GM23338 (cell line): Measurements from ENCODE around the gene ARL4D. TPM values are rescaled to one million over a fixed set of nuclear protein-coding genes. Genes with fewer than 3 reads are reported as not detected.

Experiments
- ATAC-seq: fragments of 200-7000 bp; cut with Tn5 transposase; 3 replicates; pipeline ENCODE4 v1.9.1; 2020
- DNase-seq: peaks from one replicate; pipeline ENCODE4 v3.0.0-alpha.2; 2015; ENCODE audit warnings: low spot score
- H2AFZ ChIP-seq: fragments of 200-600 bp; sonication (generic); 2 replicates; pipeline ENCODE4 v1.8.0; 2016; ENCODE audit warnings: antibody characterized with exemption, mild to moderate bottlenecking, moderate library complexity
- H3F3A ChIP-seq: fragments of 200-600 bp; sonication (generic); replicated peaks from 2 replicates; pipeline ENCODE4 v1.8.0; 2017; ENCODE audit warnings: antibody characterized with exemption, mixed run types, low read depth
- H3K27ac ChIP-seq: fragments of 200-600 bp; sonication (generic); 2 replicates; pipeline ENCODE4 v1.6.1; 2016; ENCODE audit warnings: low read depth
- H3K27me3 ChIP-seq: fragments of 200-600 bp; sonication (generic); 2 replicates; pipeline ENCODE4 v1.8.0; 2016; ENCODE audit warnings: mild to moderate bottlenecking, mixed run types, moderate library complexity; ENCODE audit not compliant: insufficient read depth
- H3K36me3 ChIP-seq: fragments of 200-600 bp; sonication (generic); 2 replicates; pipeline ENCODE4 v1.8.0; 2016; ENCODE audit warnings: mild to moderate bottlenecking; ENCODE audit not compliant: insufficient read depth
- H3K4me1 ChIP-seq: fragments of 200-600 bp; sonication (generic); 2 replicates; pipeline ENCODE4 v1.8.0; 2016; ENCODE audit warnings: mild to moderate bottlenecking, moderate library complexity; ENCODE audit not compliant: insufficient read depth
- H3K4me2 ChIP-seq: fragments of 200-600 bp; sonication (generic); 2 replicates; pipeline ENCODE4 v1.7.1; 2017; ENCODE audit warnings: mixed run types
- H3K4me3 ChIP-seq: fragments of 200-600 bp; sonication (generic); 2 replicates; pipeline ENCODE4 v1.6.1; 2016; ENCODE audit warnings: mixed run types
- H3K79me2 ChIP-seq: fragments of 200-600 bp; sonication (generic); replicated peaks from 2 replicates; pipeline ENCODE4 v1.8.0; 2017; ENCODE audit warnings: mild to moderate bottlenecking; ENCODE audit not compliant: insufficient read depth
- H3K9me2 ChIP-seq: fragments of 200-600 bp; sonication (generic); 2 replicates; pipeline ENCODE4 v1.8.0; 2017; ENCODE audit not compliant: insufficient read depth
- H4K20me1 ChIP-seq: fragments of 200-600 bp; sonication (generic); replicated peaks from 2 replicates; pipeline ENCODE4 v1.8.0; 2017; ENCODE audit warnings: mild to moderate bottlenecking; ENCODE audit not compliant: insufficient read depth
- H3K27ac Mint-ChIP-seq: 2 replicates; pipeline ENCODE4 v1.8.0; 2020; ENCODE audit warnings: inconsistent platforms, mild to moderate bottlenecking, moderate library complexity, mixed read lengths
- H3K27me3 Mint-ChIP-seq: 3 replicates; pipeline ENCODE4 v1.8.0; 2022; ENCODE audit warnings: low read depth, mild to moderate bottlenecking, moderate library complexity, mixed read lengths, inconsistent platforms; ENCODE audit not compliant: insufficient read depth, poor library complexity
- H3K36me3 Mint-ChIP-seq: 3 replicates; pipeline ENCODE4 v1.8.0; 2021; ENCODE audit warnings: low read depth, mild to moderate bottlenecking, inconsistent platforms, moderate library complexity, mixed read lengths
- H3K4me1 Mint-ChIP-seq: 3 replicates; pipeline ENCODE4 v1.8.0; 2020; ENCODE audit warnings: mild to moderate bottlenecking, inconsistent platforms, mixed read lengths
- H3K4me3 Mint-ChIP-seq: 3 replicates; pipeline ENCODE4 v1.8.0; 2021; ENCODE audit warnings: moderate library complexity, mild to moderate bottlenecking, inconsistent platforms, mixed read lengths
- H3K9me3 Mint-ChIP-seq: 3 replicates; pipeline ENCODE4 v1.8.0; 2020; ENCODE audit warnings: moderate library complexity, mild to moderate bottlenecking, inconsistent platforms, mixed read lengths
- ETS1 ChIP-seq: IDR thresholded peaks from 2 replicates; pipeline ENCODE4 v1.6.1; 2016; ENCODE audit warnings: antibody characterized with exemption
- EZH2 ChIP-seq: fragments of 200-600 bp; sonication (generic); IDR thresholded peaks from one replicate; pipeline ENCODE4 v1.8.0; 2017; ENCODE audit warnings: antibody characterized with exemption, mild to moderate bottlenecking, low read depth; ENCODE audit not compliant: unreplicated experiment
- EZH2phosphoT487 ChIP-seq: fragments of 200-600 bp; sonication (generic); IDR thresholded peaks from one replicate; pipeline ENCODE4 v1.8.1; 2018; ENCODE audit warnings: antibody characterized with exemption; ENCODE audit not compliant: unreplicated experiment
- NANOG ChIP-seq: IDR thresholded peaks from 2 replicates; pipeline ENCODE4 v1.6.1; 2016; ENCODE audit warnings: antibody characterized with exemption, borderline replicate concordance
- POLR2AphosphoS5 ChIP-seq: IDR thresholded peaks from 2 replicates; pipeline ENCODE4 v1.6.1; 2016; ENCODE audit warnings: antibody characterized with exemption, low read depth
- STAT1 ChIP-seq: IDR thresholded peaks from one replicate; pipeline ENCODE4 v1.6.1; 2016; ENCODE audit warnings: antibody characterized with exemption; ENCODE audit not compliant: unreplicated experiment
- ZNF462 ChIP-seq: fragments of 250-450 bp; sonication (Bioruptor Pico); IDR thresholded peaks from 2 replicates; pipeline ENCODE4 v1.5.0; 2020; ENCODE audit warnings: mild to moderate bottlenecking, moderate library complexity
- polyA plus RNA-seq: library from polyadenylated mRNA; unstranded; fragments of >200 nt; fragmentation: Nextera tagmentation; extraction: Ambion mirVana; gene quantifications from 2 replicates; pipeline ENCODE4 v1.2.1, GENCODE V29; 2016
- total RNA-seq: library from RNA; depleted of rRNA; stranded (reverse); fragments of >200 nt; shearing (Covaris generic); gene quantifications from 2 replicates; pipeline ENCODE4 v1.2.3, GENCODE V29; 2014
- TF ChIP-seq, protein P1 (sequence below), 2 experiments: fragments of 200-600 bp in 1 of 2; sonication (generic) in 1 of 2; conservative IDR thresholded peaks; 2 replicates each; pipeline versions ENCODE4 v1.5.1 to v1.6.1; 2016 to 2017; ENCODE audit warnings: antibody characterized with exemption in 2 of 2, low read depth in 2 of 2, mild to moderate bottlenecking in 2 of 2, moderate library complexity in 1 of 2

The ARL4D gene
- total and polyA plus RNA-seq, 2 experiments from 2014 or later = 8.7 to 9.5 TPM

DNA sequence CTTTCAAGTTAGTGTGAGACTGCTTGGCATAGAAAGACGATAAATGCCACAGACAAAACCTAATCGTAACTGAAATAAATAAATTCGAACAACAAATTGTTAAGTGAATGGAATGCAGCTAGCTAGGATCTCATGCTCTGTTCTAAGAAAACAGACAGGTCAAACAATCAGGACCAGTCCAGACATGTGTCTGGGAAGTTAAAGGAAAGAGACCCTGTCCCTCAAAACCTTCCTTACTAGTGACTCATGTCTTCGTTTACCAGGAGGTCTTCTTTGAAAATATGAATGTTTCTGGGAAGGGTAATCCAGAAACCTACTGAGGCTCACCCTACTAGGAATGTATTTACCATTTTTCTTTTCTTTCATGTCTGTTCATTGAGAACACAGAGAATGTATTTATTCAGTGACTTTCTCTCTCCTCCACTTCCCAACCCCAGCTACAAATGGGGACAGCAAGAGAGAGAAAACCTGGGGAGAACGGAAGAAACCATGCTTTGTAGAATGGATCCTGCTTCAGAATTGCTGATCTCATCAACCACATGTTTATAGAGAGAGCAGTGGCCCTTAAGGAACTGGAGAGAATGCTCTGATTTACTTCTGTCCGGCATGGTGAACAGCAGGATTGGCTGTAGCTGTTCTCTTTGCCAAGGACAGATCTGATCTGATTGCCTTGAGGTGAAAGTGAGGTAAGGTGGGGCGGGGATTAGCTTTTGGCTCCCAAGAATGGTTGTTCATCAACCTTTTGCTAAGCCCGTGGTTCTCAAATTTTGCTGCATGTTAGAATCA is 45.6 kb downstream of the ARL4D start (continued):
- no peak for TF ChIP-seq ZNF462 (CRISPR knock-in tag)
- no peak for TF ChIP-seq POLR2AphosphoS5
- no peak for TF ChIP-seq EZH2
- no peak for TF ChIP-seq ETS1
- no peak for TF ChIP-seq NANOG
- TF ChIP-seq EZH2phosphoT487 = no peak

DNA sequence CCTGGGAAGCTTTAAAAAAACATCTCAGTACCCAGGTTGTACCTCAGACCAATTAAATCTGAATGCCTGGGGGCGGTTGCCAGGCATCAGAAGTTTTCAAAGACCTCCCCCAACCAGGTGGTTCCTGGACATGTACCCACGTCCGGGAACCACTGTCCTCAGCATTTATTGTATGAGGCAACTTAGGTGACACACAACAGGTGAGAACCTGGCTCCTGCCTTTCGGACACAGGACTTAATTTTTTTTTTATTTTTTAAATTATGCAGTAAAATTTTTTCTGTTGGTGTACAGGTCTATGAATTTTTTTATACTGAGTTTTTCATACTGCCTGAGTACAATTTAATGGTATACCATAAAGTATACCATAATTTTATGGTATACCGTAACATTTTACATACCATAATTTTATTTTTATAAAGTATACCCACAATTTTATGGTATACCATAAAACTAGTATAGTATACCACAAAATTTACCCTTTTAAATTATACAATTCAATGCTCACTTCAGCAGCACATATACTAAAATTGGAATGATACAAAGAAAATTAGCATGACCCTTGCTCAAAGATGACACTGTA is 46.3 kb downstream of the ARL4D start:
- Histone ChIP-seq H3K27me3 (no peaks in the 10 kb centered on the region), H3K9me2 (no peaks in the 10 kb centered on the region), H3K4me2 (no peak overlapping the region), H3F3A (no peaks in the 10 kb centered on the region), H2AFZ (peak overlapping the region; percentile 48; the same call in 1 of the 2 replicates), H3K4me3 (no peak overlapping the region), H3K27ac (no peak overlapping the region), H3K4me1 (no peaks in the 10 kb centered on the region), H3K79me2 (no peaks in the 10 kb centered on the region), H3K36me3 (no peaks in the 10 kb centered on the region), H4K20me1 (no peaks in the 10 kb centered on the region)
- H3K27ac Mint-ChIP-seq = no peak overlapping the region
- H3K27me3 Mint-ChIP-seq = peaks cover 2% of the 10 kb centered on the region
- DNase-seq (no peak), ATAC-seq (no peak)
- H3K4me1 Mint-ChIP-seq = no peaks in the 10 kb centered on the region
- H3K9me3 Mint-ChIP-seq = no peaks in the 10 kb centered on the region; the same call in 1 of the 3 replicates
- no peak overlapping the region for H3K4me3 Mint-ChIP-seq
- H3K36me3 Mint-ChIP-seq = no peaks in the 10 kb centered on the region
- TF ChIP-seq STAT1 (no peak), ETS1 (no peak), EZH2phosphoT487 (no peak), EZH2 (no peak)
- TF ChIP-seq, protein P1, sequence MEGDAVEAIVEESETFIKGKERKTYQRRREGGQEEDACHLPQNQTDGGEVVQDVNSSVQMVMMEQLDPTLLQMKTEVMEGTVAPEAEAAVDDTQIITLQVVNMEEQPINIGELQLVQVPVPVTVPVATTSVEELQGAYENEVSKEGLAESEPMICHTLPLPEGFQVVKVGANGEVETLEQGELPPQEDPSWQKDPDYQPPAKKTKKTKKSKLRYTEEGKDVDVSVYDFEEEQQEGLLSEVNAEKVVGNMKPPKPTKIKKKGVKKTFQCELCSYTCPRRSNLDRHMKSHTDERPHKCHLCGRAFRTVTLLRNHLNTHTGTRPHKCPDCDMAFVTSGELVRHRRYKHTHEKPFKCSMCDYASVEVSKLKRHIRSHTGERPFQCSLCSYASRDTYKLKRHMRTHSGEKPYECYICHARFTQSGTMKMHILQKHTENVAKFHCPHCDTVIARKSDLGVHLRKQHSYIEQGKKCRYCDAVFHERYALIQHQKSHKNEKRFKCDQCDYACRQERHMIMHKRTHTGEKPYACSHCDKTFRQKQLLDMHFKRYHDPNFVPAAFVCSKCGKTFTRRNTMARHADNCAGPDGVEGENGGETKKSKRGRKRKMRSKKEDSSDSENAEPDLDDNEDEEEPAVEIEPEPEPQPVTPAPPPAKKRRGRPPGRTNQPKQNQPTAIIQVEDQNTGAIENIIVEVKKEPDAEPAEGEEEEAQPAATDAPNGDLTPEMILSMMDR (conservative IDR thresholded peaks at IDR 0.05; ENCODE audit: low read depth in 2 of 2) = no peak
